Neural cell (in vitro differentiated cells): ENCODE measurements around the gene SIK3. TPM values are rescaled to one million over a fixed set of nuclear protein-coding genes. Genes with fewer than 3 reads are reported as not detected.

Experiments used
- H2AFZ ChIP-seq: fragments of 200-600, 300-800 bp; sonication (generic), shearing (Covaris generic); 2 replicates; pipeline ENCODE4 v1.6.0; 2014; ENCODE audit warnings: low read depth, mild to moderate bottlenecking, antibody characterized with exemption, low read length, moderate library complexity
- H3F3A ChIP-seq: fragments of 200-600 bp; shearing (Covaris generic); 2 replicates; pipeline ENCODE4 v1.6.1; 2016; ENCODE audit warnings: mild to moderate bottlenecking, moderate library complexity, mixed read lengths, antibody characterized with exemption, low read length; ENCODE audit not compliant: insufficient read depth, poor library complexity, severe bottlenecking
- H3K27ac ChIP-seq: fragments of 200-600, 300-800 bp; sonication (generic), shearing (Covaris generic); 2 replicates; pipeline ENCODE4 v1.5.1; 2014; ENCODE audit warnings: mild to moderate bottlenecking, low read length, moderate library complexity
- H3K27me3 ChIP-seq: fragments of 300-800, 200-600 bp; sonication (generic), shearing (Covaris generic); 2 replicates; pipeline ENCODE4 v1.6.0; 2014; ENCODE audit warnings: mild to moderate bottlenecking, low read depth, low read length, moderate library complexity; ENCODE audit not compliant: insufficient read depth
- H3K36me3 ChIP-seq: fragments of 300-800, 200-600 bp; sonication (generic), shearing (Covaris generic); 2 replicates; pipeline ENCODE4 v1.5.1; 2014; ENCODE audit warnings: mild to moderate bottlenecking, antibody characterized with exemption, low read length, moderate library complexity; ENCODE audit not compliant: insufficient read depth
- H3K4me2 ChIP-seq: fragments of 300-800, 200-600 bp; sonication (generic), shearing (Covaris generic); 2 replicates; pipeline ENCODE4 v1.6.0; 2014; ENCODE audit warnings: mild to moderate bottlenecking, low read length
- H3K4me3 ChIP-seq: fragments of 300-800, 200-600 bp; sonication (generic), shearing (Covaris generic); 2 replicates; pipeline ENCODE4 v1.5.1; 2014; ENCODE audit warnings: mild to moderate bottlenecking, low read length, moderate library complexity
- H3K79me2 ChIP-seq: fragments of 200-600 bp; shearing (Covaris generic); replicated peaks from 2 replicates; pipeline ENCODE4 v1.6.0; 2014; ENCODE audit warnings: mild to moderate bottlenecking, low read length, moderate library complexity; ENCODE audit not compliant: insufficient read depth
- H3K9ac ChIP-seq: fragments of 300-800, 200-600 bp; sonication (generic), shearing (Covaris generic); 2 replicates; pipeline ENCODE4 v1.6.1; 2016; ENCODE audit warnings: mild to moderate bottlenecking, low read length, mixed read lengths
- H3K9me2 ChIP-seq: fragments of 200-600 bp; shearing (Covaris generic); 2 replicates; pipeline ENCODE4 v1.6.1; 2016; ENCODE audit warnings: mild to moderate bottlenecking, low read length, mixed read lengths; ENCODE audit not compliant: insufficient read depth
- H3K9me3 ChIP-seq: fragments of 200-600, 300-800 bp; sonication (generic), shearing (Covaris generic); 2 replicates; pipeline ENCODE4 v1.6.1; 2016; ENCODE audit warnings: mild to moderate bottlenecking, mixed run types, low read length, moderate library complexity, mixed read lengths
- H4K20me1 ChIP-seq: fragments of 200-600 bp; shearing (Covaris generic); 2 replicates; pipeline ENCODE4 v1.6.1; 2016; ENCODE audit warnings: mild to moderate bottlenecking, mixed run types; ENCODE audit not compliant: insufficient read depth
- CTCF ChIP-seq: fragments of 450-650 bp; IDR thresholded peaks from 2 replicates; pipeline ENCODE4 v1.5.1; 2014; ENCODE audit warnings: antibody characterized with exemption, mild to moderate bottlenecking, moderate library complexity; ENCODE audit not compliant: poor library complexity, severe bottlenecking
- EP300 ChIP-seq: fragments of 450-650 bp; conservative IDR thresholded peaks from 2 replicates; pipeline ENCODE4 v1.6.1; 2014; ENCODE audit warnings: antibody characterized with exemption, mild to moderate bottlenecking, moderate library complexity; ENCODE audit not compliant: poor library complexity, severe bottlenecking
- EZH2 ChIP-seq: fragments of 200-600, 300-800 bp; shearing (Covaris generic), sonication (generic); IDR thresholded peaks from 2 replicates; pipeline ENCODE4 v1.6.1; 2014; ENCODE audit warnings: antibody characterized with exemption, low read length, borderline replicate concordance, mild to moderate bottlenecking; ENCODE audit not compliant: insufficient read depth, poor library complexity, severe bottlenecking
- MXI1 ChIP-seq: fragments of 450-650 bp; conservative IDR thresholded peaks from 2 replicates; pipeline ENCODE4 v1.6.1; 2014; ENCODE audit warnings: antibody characterized with exemption, mild to moderate bottlenecking; ENCODE audit not compliant: poor library complexity, severe bottlenecking
- POLR2AphosphoS5 ChIP-seq: IDR thresholded peaks from 2 replicates; pipeline ENCODE4 v1.6.1; 2012
- RAD21 ChIP-seq: fragments of 450-650 bp; conservative IDR thresholded peaks from 2 replicates; pipeline ENCODE4 v1.6.1; 2014; ENCODE audit warnings: antibody characterized with exemption, mild to moderate bottlenecking, moderate library complexity
- SMC3 ChIP-seq: fragments of 450-650 bp; conservative IDR thresholded peaks from 2 replicates; pipeline ENCODE4 v1.6.1; 2014; ENCODE audit warnings: antibody characterized with exemption, mild to moderate bottlenecking, moderate library complexity; ENCODE audit not compliant: poor library complexity
- TAF1 ChIP-seq: IDR thresholded peaks from 2 replicates; pipeline ENCODE4 v1.6.1; 2012; ENCODE audit warnings: low read depth
- polyA plus RNA-seq: library from polyadenylated mRNA; depleted of rRNA; stranded (reverse); fragments of >200 nt; gene quantifications from 2 replicates; pipeline ENCODE4 v1.2.3, GENCODE V29; 2014
- TF ChIP-seq, protein P1 (sequence below): IDR thresholded peaks from 2 replicates; pipeline ENCODE4 v1.6.1; 2012; ENCODE audit warnings: borderline replicate concordance

SIK3 gene
- polyA plus RNA-seq, 1 donor from 2014 or later: 11.2 TPM

DNA sequence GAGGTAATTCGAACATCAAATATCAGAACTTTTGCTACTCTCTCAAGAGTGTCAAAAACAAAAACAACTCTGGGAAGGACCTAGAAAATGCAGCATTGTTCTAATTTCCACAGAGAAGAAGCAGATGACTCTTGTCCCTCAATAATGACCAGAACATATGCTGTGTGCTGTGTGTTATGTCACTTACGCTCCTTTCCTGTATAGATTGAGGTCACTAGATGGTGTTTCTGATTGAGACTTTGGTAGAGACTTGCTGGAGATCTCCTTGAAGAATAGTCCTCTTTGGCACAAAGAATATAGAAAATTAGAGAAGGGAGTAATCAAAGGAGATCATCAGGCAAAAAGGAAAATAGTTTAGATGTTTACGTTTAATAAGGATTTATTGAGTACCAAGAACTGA is 2.3 kb upstream of the SIK3 start:
- H3K36me3 ChIP-seq: no peaks in the 10 kb centered on the region
- no peak overlapping the region for H2AFZ ChIP-seq
- H3K79me2 ChIP-seq: peaks cover 28% of the 10 kb centered on the region
- TF ChIP-seq EP300: no peak
- TF ChIP-seq SMC3: no peak
- no peak for TF ChIP-seq CTCF
- TF ChIP-seq, protein P1, sequence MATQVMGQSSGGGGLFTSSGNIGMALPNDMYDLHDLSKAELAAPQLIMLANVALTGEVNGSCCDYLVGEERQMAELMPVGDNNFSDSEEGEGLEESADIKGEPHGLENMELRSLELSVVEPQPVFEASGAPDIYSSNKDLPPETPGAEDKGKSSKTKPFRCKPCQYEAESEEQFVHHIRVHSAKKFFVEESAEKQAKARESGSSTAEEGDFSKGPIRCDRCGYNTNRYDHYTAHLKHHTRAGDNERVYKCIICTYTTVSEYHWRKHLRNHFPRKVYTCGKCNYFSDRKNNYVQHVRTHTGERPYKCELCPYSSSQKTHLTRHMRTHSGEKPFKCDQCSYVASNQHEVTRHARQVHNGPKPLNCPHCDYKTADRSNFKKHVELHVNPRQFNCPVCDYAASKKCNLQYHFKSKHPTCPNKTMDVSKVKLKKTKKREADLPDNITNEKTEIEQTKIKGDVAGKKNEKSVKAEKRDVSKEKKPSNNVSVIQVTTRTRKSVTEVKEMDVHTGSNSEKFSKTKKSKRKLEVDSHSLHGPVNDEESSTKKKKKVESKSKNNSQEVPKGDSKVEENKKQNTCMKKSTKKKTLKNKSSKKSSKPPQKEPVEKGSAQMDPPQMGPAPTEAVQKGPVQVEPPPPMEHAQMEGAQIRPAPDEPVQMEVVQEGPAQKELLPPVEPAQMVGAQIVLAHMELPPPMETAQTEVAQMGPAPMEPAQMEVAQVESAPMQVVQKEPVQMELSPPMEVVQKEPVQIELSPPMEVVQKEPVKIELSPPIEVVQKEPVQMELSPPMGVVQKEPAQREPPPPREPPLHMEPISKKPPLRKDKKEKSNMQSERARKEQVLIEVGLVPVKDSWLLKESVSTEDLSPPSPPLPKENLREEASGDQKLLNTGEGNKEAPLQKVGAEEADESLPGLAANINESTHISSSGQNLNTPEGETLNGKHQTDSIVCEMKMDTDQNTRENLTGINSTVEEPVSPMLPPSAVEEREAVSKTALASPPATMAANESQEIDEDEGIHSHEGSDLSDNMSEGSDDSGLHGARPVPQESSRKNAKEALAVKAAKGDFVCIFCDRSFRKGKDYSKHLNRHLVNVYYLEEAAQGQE: no peak
- no peak for TF ChIP-seq RAD21
- no peak for TF ChIP-seq POLR2AphosphoS5
- no peak for TF ChIP-seq MXI1
- no peak for TF ChIP-seq TAF1
- TF ChIP-seq EZH2: no peak
- H3K9ac ChIP-seq: no peak overlapping the region
- H4K20me1 ChIP-seq: no peaks in the 10 kb centered on the region
- no peak overlapping the region for H3K4me2 ChIP-seq
- H3K27me3 ChIP-seq: no peaks in the 10 kb centered on the region
- H3K9me3 ChIP-seq: no peaks in the 10 kb centered on the region
- no peak overlapping the region for H3K4me3 ChIP-seq
- H3F3A ChIP-seq: no peaks in the 10 kb centered on the region
- H3K9me2 ChIP-seq: no peaks in the 10 kb centered on the region
- no peak overlapping the region for H3K27ac ChIP-seq

GRCh38 chr11:117099696-117100095 is 1.5 kb upstream of the SIK3 start:
- no peaks in the 10 kb centered on the region for H3K27me3 ChIP-seq
- peaks cover 37% of the 10 kb centered on the region for H3K79me2 ChIP-seq
- H4K20me1 ChIP-seq: no peaks in the 10 kb centered on the region
- no peaks in the 10 kb centered on the region for H3K9me2 ChIP-seq
- H3K36me3 ChIP-seq: no peaks in the 10 kb centered on the region
- no peak overlapping the region for H2AFZ ChIP-seq
- H3K9ac ChIP-seq: peak overlapping the region; percentile 94
- H3K4me2 ChIP-seq: no peak overlapping the region
- H3F3A ChIP-seq: no peaks in the 10 kb centered on the region
- no peaks in the 10 kb centered on the region for H3K9me3 ChIP-seq
- TF ChIP-seq, protein P1: no peak
- TF ChIP-seq MXI1: no peak
- no peak overlapping the region for H3K4me3 ChIP-seq
- peak overlapping the region; percentile 98 for H3K27ac ChIP-seq
